PC-3 (cell line): Measurements from ENCODE around the gene MLXIPL.

ENCODE experiments used
- EZH2 ChIP-seq: fragments of 300-600 bp; sonication (generic); IDR thresholded peaks from one replicate; pipeline ENCODE4 v1.6.1; 2017; ENCODE audit warnings: antibody characterized with exemption, mild to moderate bottlenecking, low read length; ENCODE audit not compliant: unreplicated experiment
- EZH2phosphoT487 ChIP-seq: fragments of 300-600 bp; sonication (generic); IDR thresholded peaks from 2 replicates; pipeline ENCODE4 v1.6.1; 2018; ENCODE audit warnings: mild to moderate bottlenecking, antibody characterized with exemption, low read length, borderline replicate concordance
- TF ChIP-seq, protein P1 (sequence below): fragments of 300-600 bp; sonication (generic); conservative IDR thresholded peaks from 2 replicates; pipeline ENCODE4 v1.5.1; 2017; ENCODE audit warnings: antibody characterized with exemption, low read depth, mild to moderate bottlenecking, low read length

DNA sequence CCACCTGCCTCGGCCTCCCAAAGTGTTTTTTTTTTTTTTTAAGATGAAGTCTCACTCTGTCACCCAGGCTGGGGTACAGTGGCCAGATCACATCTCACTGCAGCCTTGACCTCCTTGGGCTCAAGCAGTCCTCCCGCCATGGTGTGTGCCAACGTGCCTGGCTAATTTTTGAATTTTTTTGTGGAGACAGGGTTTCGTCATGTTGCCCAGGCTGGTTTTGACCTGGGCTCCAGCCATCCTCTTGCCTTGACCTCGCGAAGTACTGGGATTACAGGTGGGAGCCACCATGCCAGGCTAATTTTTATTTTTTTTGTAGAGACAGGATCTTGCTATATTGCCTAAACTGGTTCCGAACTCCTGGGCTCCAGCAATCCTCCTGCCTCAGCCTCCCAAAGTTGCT, 9.0 kb upstream of the MLXIPL start:
- TF ChIP-seq, protein P1, sequence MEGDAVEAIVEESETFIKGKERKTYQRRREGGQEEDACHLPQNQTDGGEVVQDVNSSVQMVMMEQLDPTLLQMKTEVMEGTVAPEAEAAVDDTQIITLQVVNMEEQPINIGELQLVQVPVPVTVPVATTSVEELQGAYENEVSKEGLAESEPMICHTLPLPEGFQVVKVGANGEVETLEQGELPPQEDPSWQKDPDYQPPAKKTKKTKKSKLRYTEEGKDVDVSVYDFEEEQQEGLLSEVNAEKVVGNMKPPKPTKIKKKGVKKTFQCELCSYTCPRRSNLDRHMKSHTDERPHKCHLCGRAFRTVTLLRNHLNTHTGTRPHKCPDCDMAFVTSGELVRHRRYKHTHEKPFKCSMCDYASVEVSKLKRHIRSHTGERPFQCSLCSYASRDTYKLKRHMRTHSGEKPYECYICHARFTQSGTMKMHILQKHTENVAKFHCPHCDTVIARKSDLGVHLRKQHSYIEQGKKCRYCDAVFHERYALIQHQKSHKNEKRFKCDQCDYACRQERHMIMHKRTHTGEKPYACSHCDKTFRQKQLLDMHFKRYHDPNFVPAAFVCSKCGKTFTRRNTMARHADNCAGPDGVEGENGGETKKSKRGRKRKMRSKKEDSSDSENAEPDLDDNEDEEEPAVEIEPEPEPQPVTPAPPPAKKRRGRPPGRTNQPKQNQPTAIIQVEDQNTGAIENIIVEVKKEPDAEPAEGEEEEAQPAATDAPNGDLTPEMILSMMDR = no peak
- TF ChIP-seq EZH2 (no peak), EZH2phosphoT487 (no peak)
